Measurements from ENCODE around the gene KCNE3. TPM values are rescaled to one million over a fixed set of nuclear protein-coding genes. Genes with fewer than 3 reads are reported as not detected.

KCNE3 gene
- total RNA-seq, 1 donor from 2014 or later, result 1.2 TPM

GRCh38 chr11:74446532-74446938 is 20.8 kb downstream of the KCNE3 start:
- H3K4me1 ChIP-seq, result peaks cover 20% of the 10 kb centered on the region
- no peak overlapping the region for H2AFZ ChIP-seq (replicated peaks)
- Mint-ChIP-seq H3K27ac (no peak overlapping the region), H3K4me3 (no peak overlapping the region), H3K4me1 (peaks cover 24% of the 10 kb centered on the region), H3K36me3 (no peaks in the 10 kb centered on the region), H3K9me3 (no peaks in the 10 kb centered on the region), H3K27me3 (ENCODE audit: insufficient read depth, low read depth) (peaks cover 6% of the 10 kb centered on the region)
- no peak overlapping the region for H3K27ac ChIP-seq
- no peak overlapping the region for H3K4me3 ChIP-seq
- H3F3A ChIP-seq (ENCODE audit: low read depth), result peaks cover 11% of the 10 kb centered on the region
- DNase-seq (ENCODE audit: low spot score), result no peak
- TF ChIP-seq CTCF (IDR thresholded peaks at IDR 0.05), result no peak
- no peak for TF ChIP-seq EZH2phosphoT487 (IDR thresholded peaks at IDR 0.05)
- TF ChIP-seq EZH2 (IDR thresholded peaks at IDR 0.05), result no peak
- H3K4me2 ChIP-seq, result no peak overlapping the region
- no peaks in the 10 kb centered on the region for H3K9me3 ChIP-seq (ENCODE audit: low read depth)
- H3K27me3 ChIP-seq, result no peaks in the 10 kb centered on the region
- no peak overlapping the region for H3K9ac ChIP-seq
- H4K20me1 ChIP-seq (ENCODE audit: low read depth), result no peaks in the 10 kb centered on the region
- H3K36me3 ChIP-seq, result no peaks in the 10 kb centered on the region
- no peaks in the 10 kb centered on the region for H3K79me2 ChIP-seq (ENCODE audit: low read depth)

- Histone ChIP-seq H3K27me3 (no peaks in the 10 kb centered on the region), H3K4me3 (no peak overlapping the region), H3K36me3 (no peaks in the 10 kb centered on the region), H3K9ac (no peak overlapping the region), H3K4me1 (peaks cover 20% of the 10 kb centered on the region), H4K20me1 (ENCODE audit: low read depth) (no peaks in the 10 kb centered on the region), H3F3A (ENCODE audit: low read depth) (peaks cover 11% of the 10 kb centered on the region), H3K9me3 (ENCODE audit: low read depth) (no peaks in the 10 kb centered on the region), H3K4me2 (no peak overlapping the region), H3K79me2 (ENCODE audit: low read depth) (no peaks in the 10 kb centered on the region), H3K27ac (no peak overlapping the region), H2AFZ (replicated peaks) (no peak overlapping the region)
- H3K9me3 Mint-ChIP-seq, result no peaks in the 10 kb centered on the region
- TF ChIP-seq EZH2 (IDR thresholded peaks at IDR 0.05) (no peak), EZH2phosphoT487 (IDR thresholded peaks at IDR 0.05) (no peak), CTCF (IDR thresholded peaks at IDR 0.05) (no peak)
- peaks cover 24% of the 10 kb centered on the region for H3K4me1 Mint-ChIP-seq
- no peak for DNase-seq (ENCODE audit: low spot score)
- H3K4me3 Mint-ChIP-seq, result peak overlapping the region; percentile 66
- peaks cover 6% of the 10 kb centered on the region for H3K27me3 Mint-ChIP-seq (ENCODE audit: insufficient read depth, low read depth)
- no peak overlapping the region for H3K27ac Mint-ChIP-seq
- no peaks in the 10 kb centered on the region for H3K36me3 Mint-ChIP-seq
Observed at GRCh38 chr11:74444173-74444826, 23.0 kb downstream of the KCNE3 start.

GRCh38 chr11:74443071-74443864 is 24.1 kb downstream of the KCNE3 start:
- Histone ChIP-seq H3K9me3 (ENCODE audit: low read depth) (no peaks in the 10 kb centered on the region), H4K20me1 (ENCODE audit: low read depth) (no peaks in the 10 kb centered on the region), H3F3A (ENCODE audit: low read depth) (peaks cover 11% of the 10 kb centered on the region), H3K9ac (no peak overlapping the region), H3K4me2 (peak overlapping the region; percentile 50), H3K79me2 (ENCODE audit: low read depth) (no peaks in the 10 kb centered on the region), H3K27ac (no peak overlapping the region), H3K4me1 (peaks cover 20% of the 10 kb centered on the region), H3K4me3 (no peak overlapping the region), H2AFZ (replicated peaks) (peak overlapping the region; percentile 46), H3K27me3 (no peaks in the 10 kb centered on the region), H3K36me3 (no peaks in the 10 kb centered on the region)
- no peak overlapping the region for H3K27ac Mint-ChIP-seq
- H3K27me3 Mint-ChIP-seq (ENCODE audit: insufficient read depth, low read depth), result peaks cover 4% of the 10 kb centered on the region
- H3K36me3 Mint-ChIP-seq, result no peaks in the 10 kb centered on the region
- no peak for TF ChIP-seq CTCF (IDR thresholded peaks at IDR 0.05)
- TF ChIP-seq EZH2 (IDR thresholded peaks at IDR 0.05), result no peak
- no peak for TF ChIP-seq EZH2phosphoT487 (IDR thresholded peaks at IDR 0.05)
- peaks cover 21% of the 10 kb centered on the region for H3K4me1 Mint-ChIP-seq
- DNase-seq (ENCODE audit: low spot score), result peak; percentile 45
- H3K9me3 Mint-ChIP-seq, result no peaks in the 10 kb centered on the region
- no peak overlapping the region for H3K4me3 Mint-ChIP-seq

Data from neural progenitor cell (in vitro differentiated cells).